NCI-H345 treated with DMSO at 0.1 percent for 48 hours (cell line): ENCODE measurements around the gene GNL2.
"Not testable (repeated sequence)": the region's sequence is repeated elsewhere in the genome, so short reads cannot be mapped to it uniquely, and the experiment has no call there.

Source experiments
- DNase-seq: peaks from one replicate; lab custom pipeline; 2025; ENCODE audit not compliant: unreplicated experiment; lab: John Stamatoyannopoulos, UW

The GNL2 gene

GRCh38 chr1:37609002-37609401 lies 13.3 kb upstream of the GNL2 start:
- DNase-seq = no peak

DNA sequence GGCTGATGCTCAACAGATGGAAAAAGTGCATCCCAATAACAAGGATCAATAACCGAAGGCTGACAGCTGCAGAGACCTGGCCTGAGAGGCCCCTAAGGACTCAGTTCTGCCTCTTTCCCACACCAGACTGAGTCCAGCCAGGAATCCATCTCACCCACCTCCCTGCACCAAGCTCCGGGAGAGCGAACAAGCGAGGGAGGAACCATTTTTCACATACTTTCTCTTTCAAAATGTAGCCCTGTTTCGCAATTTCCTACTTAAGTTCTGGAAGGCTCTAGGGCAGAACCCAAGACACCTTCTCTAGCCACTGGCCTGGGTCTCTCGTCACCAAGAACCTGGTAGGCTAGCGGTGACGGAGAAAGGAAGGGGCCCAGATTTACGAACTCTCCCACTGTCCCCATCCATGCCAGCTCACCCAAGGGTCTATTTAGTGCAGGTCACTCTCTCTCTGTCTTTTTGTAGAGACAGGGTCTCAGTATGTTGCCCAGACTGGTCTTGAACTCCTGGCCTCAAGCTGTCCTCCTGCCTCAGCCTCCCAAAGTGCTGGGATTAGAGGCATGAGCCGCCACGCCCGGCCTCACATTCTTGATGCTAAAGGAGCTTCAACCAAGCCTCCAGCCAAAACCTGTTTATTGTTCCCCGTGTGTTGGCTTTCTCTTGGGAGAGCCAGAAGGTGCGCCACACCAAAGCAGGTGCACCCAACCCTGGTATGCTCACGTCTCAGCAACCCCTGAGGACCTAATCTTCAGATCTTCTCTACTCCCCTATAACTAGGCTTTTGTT lies 10.9 kb upstream of the GNL2 start:
- no peak for DNase-seq

GRCh38 chr1:37605806-37606474 lies 10.2 kb upstream of the GNL2 start:
- no peak for DNase-seq

DNA sequence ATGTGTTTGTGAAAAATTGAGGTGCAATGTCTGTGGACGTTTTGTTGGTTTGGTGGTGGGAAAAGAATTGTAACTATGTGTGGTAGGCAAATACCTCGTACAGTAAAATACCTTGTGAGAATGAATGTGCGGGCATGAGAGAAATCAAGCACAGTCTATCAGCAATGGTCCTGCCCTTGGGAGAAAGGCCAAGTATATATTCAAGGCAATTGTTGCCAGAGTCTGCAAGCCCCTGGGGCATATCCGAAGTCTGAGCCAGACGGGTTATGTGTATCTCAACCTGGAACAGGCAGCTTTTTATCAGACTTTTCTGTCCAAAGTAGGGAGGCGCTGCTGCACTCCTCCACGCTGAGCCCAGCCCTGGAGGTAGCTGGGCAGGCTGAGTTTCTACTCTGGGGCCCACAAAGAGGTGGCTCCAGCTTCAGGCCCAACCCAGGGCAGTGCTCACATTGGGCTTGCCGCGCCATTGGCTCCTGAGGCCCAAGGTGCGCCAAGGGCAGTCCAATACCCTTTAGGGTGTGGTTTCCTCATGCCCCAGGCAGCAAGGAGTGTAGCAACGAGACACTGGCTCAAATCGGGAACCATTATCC lies 9.4 kb upstream of the GNL2 start:
- DNase-seq = no peak

GRCh38 chr1:37602750-37603694 lies 7.3 kb upstream of the GNL2 start:
- peak; percentile 35 for DNase-seq

- no peak for DNase-seq
Measured at GRCh38 chr1:37601441-37601840, 5.7 kb upstream of the GNL2 start.

DNA sequence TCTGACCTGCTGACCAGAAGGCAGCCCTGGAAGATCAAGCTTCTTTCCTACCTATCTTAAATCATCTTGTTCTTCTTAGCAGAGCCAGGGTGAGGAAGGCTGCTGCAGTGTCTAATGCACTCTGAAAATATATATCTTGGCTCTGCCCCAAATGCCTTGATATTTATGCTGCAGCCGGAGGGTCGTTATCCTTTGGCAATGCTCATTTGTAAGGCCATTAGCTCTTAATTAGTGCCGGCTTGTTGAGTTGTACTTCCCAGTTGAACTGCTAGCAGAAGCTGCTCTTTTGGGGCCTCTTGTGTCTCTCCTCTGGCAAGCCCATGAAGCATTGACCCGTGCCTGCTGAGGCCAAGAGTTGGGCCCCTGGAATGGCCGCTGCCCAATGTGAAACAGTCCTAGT lies 4.2 kb upstream of the GNL2 start:
- DNase-seq = no peak

GRCh38 chr1:37596182-37596667 lies 488 bp upstream of the GNL2 start:
- DNase-seq = no peak

- DNase-seq = no peak
Measured at GRCh38 chr1:37593726-37594125, 2.0 kb downstream of the GNL2 start.

DNA sequence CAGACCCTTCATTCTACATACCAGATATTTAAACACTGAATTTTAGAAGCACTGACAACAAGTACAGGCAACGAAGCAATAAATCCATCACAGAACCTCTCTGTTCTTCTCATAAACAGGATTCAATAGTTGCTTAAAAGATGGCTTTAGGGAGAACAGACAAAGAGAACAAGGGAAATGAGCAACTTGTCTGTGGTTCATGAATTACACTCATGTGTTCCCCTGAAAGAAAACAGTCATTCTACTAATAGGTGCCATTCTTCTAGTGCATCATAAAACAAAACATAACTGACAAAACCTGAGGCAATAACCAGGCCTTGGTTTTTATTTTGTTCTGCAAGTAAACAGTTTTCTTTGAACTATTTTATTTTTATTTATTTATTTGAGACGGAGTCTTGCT lies 6.8 kb downstream of the GNL2 start:
- no peak for DNase-seq

GRCh38 chr1:37584544-37584943 lies 11.2 kb downstream of the GNL2 start:
- DNase-seq = not testable (repeated sequence)

GRCh38 chr1:37575692-37576091 lies 20.0 kb downstream of the GNL2 start:
- no peak for DNase-seq

GRCh38 chr1:37574834-37575480 lies 20.8 kb downstream of the GNL2 start:
- DNase-seq = no peak

- no peak for DNase-seq
Measured at GRCh38 chr1:37570528-37571334, 25.0 kb downstream of the GNL2 start.

DNA sequence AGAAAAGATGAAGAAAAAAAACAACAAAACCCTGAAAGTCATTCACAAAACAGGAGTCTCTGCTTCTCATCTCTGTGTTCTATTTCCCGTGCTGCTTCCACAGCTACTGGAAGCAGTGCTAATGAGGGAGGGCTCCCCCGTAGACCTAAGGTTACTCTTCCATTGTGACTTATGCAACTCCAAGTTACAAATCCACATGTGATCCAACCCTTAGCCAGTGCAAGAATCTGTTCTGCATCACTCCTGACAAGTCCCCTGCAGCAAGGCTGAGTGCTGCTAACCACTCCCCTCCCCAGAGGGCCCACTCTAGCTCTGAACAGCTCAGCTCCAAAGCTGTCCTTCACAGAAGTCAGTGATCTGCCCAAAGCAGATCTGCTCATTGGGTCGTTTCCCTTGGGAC lies 28.7 kb downstream of the GNL2 start:
- DNase-seq = no peak

- no peak for DNase-seq
Measured at GRCh38 chr1:37564892-37565291, 30.8 kb downstream of the GNL2 start.

DNA sequence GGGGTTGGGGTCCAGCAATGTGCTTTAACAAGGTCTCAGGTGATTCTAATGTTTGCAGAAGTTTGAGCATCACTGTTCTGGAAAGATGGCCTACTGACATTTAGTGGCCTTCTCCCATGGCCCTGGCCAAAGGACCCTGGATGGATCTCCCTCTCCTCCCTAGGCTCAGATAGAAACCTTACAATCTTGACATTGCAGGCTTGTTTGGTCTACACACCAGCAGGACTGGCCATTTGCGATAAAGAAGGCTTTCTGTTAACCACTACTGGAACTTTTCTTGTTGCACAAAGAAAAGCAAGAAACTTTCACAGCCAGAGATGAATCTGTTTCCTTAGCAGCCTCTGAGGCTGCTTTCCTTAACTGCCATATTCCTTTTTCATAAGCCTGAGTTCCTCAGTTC lies 32.8 kb downstream of the GNL2 start:
- no peak for DNase-seq

- no peak for DNase-seq
Measured at GRCh38 chr1:37561133-37562132, 34.3 kb downstream of the GNL2 start.
